ENCODE measurements around the gene HAGH. TPM values are rescaled to one million over a fixed set of nuclear protein-coding genes. Genes with fewer than 3 reads are reported as not detected.

Gene HAGH
- total and polyA plus RNA-seq, 4 donors = 51.2 to 99.7 (median 80.2) TPM

- Histone ChIP-seq H3K4me3 (no peak overlapping the region), H3K27ac (ENCODE audit: low read depth in 1 of 2, low read length in 1 of 2) (no peak overlapping the region), H3K27me3 (ENCODE audit: control insufficient read depth in 3 of 3, insufficient read depth in 3 of 3, low read length in 2 of 3) (peaks cover 0 to 29% (median 10%) of the 10 kb centered on the region in 3 donors), H3K9me3 (ENCODE audit: control insufficient read depth in 4 of 4, insufficient read depth in 3 of 4, low read length in 3 of 4) (no peaks in the 10 kb centered on the region), H3K4me1 (ENCODE audit: control insufficient read depth in 5 of 5, insufficient read depth in 5 of 5, low read length in 5 of 5) (no peaks in the 10 kb centered on the region), H3K9ac (ENCODE audit: insufficient read depth in 1 of 2, low read length in 2 of 2) (no peak overlapping the region), H3K36me3 (ENCODE audit: control insufficient read depth in 4 of 4, insufficient read depth in 4 of 4, low read length in 4 of 4) (no peaks in the 10 kb centered on the region)
- ATAC-seq (ENCODE audit: insufficient read depth, low FRiP score) (no peak), DNase-seq (peak in 2 of 3 donors; percentile 54 to 63)
- peak; percentile 26 for TF ChIP-seq CTCF (IDR thresholded peaks at IDR 0.05; ENCODE audit: control extremely low read depth, extremely low read depth)
- 14 to 17% methylated on average over 4 of the region's 4 CpGs for WGBS, 2 donors
Measured at GRCh38 chr16:1863681-1864460, 37.2 kb upstream of the HAGH start.

GRCh38 chr16:1862394-1862793 lies 35.8 kb upstream of the HAGH start:
- no peaks in the 10 kb centered on the region for H3K4me1 ChIP-seq (ENCODE audit: control insufficient read depth in 5 of 5, insufficient read depth in 5 of 5, low read length in 5 of 5)
- H3K9me3 ChIP-seq (ENCODE audit: control insufficient read depth in 4 of 4, insufficient read depth in 3 of 4, low read length in 3 of 4) = no peaks in the 10 kb centered on the region
- DNase-seq (no peak), ATAC-seq (ENCODE audit: insufficient read depth, low FRiP score) (no peak)
- peaks cover 0 to 44% (median 23%) of the 10 kb centered on the region in 3 donors for H3K27me3 ChIP-seq (ENCODE audit: control insufficient read depth in 3 of 3, insufficient read depth in 3 of 3, low read length in 2 of 3)
- H3K36me3 ChIP-seq (ENCODE audit: control insufficient read depth in 4 of 4, insufficient read depth in 4 of 4, low read length in 4 of 4) = no peaks in the 10 kb centered on the region
- H3K9ac ChIP-seq (ENCODE audit: insufficient read depth in 1 of 2, low read length in 2 of 2) = no peak overlapping the region
- no peak for TF ChIP-seq CTCF (IDR thresholded peaks at IDR 0.05; ENCODE audit: control extremely low read depth, extremely low read depth)
- H3K27ac ChIP-seq (ENCODE audit: low read depth in 1 of 2, low read length in 1 of 2) = no peak overlapping the region
- no peak overlapping the region for H3K4me3 ChIP-seq
- WGBS, 2 donors = 86 to 88% methylated on average over 7 to 8 of the region's 9 CpGs

- Histone ChIP-seq H3K9ac (ENCODE audit: insufficient read depth in 1 of 2, low read length in 2 of 2) (no peak overlapping the region), H3K9me3 (ENCODE audit: control insufficient read depth in 4 of 4, insufficient read depth in 3 of 4, low read length in 3 of 4) (no peaks in the 10 kb centered on the region), H3K4me3 (no peak overlapping the region), H3K27me3 (ENCODE audit: control insufficient read depth in 3 of 3, insufficient read depth in 3 of 3, low read length in 2 of 3) (peaks cover 0 to 48% (median 23%) of the 10 kb centered on the region in 3 donors), H3K4me1 (ENCODE audit: control insufficient read depth in 5 of 5, insufficient read depth in 5 of 5, low read length in 5 of 5) (no peaks in the 10 kb centered on the region), H3K36me3 (ENCODE audit: control insufficient read depth in 4 of 4, insufficient read depth in 4 of 4, low read length in 4 of 4) (no peaks in the 10 kb centered on the region), H3K27ac (ENCODE audit: low read depth in 1 of 2, low read length in 1 of 2) (no peak overlapping the region)
- no peak for TF ChIP-seq CTCF (IDR thresholded peaks at IDR 0.05; ENCODE audit: control extremely low read depth, extremely low read depth)
- ATAC-seq (ENCODE audit: insufficient read depth, low FRiP score) (no peak), DNase-seq (no peak)
- 73 to 79% methylated on average over 5 of the region's 5 CpGs for WGBS, 2 donors
Measured at GRCh38 chr16:1861730-1862129, 35.1 kb upstream of the HAGH start.

Measured in lung (tissue), 12 donors.